Gastrocnemius medialis (tissue), 4 donors: ENCODE data around the gene SGSM2. TPM values are rescaled to one million over a fixed set of nuclear protein-coding genes. Genes with fewer than 3 reads are reported as not detected.

Source experiments
- ATAC-seq, 2 donors: fragments of 150-250 bp; one replicate each; pipeline ENCODE4 v1.9.1; 2016
- DNase-seq, 2 donors: peaks; one replicate each; pipeline ENCODE4 v3.0.0-alpha.2; 2019
- H3K27ac ChIP-seq, 4 donors: fragments of 200-600 bp; sonication (generic); 1 replicate in 1 of 4; 2 replicates in 3 of 4; pipeline ENCODE4 v1.5.1; 2016 to 2018; ENCODE audit warnings: mild to moderate bottlenecking in 2 of 4, moderate library complexity in 1 of 4
- H3K27me3 ChIP-seq, 3 donors: fragments of 200-600 bp; sonication (generic) in 2 of 3; 1 replicate in 1 of 3; 2 replicates in 2 of 3; pipeline versions ENCODE4 v1.5.1 to v1.6.0; 2016 to 2019; ENCODE audit warnings: mild to moderate bottlenecking in 1 of 3, moderate library complexity in 1 of 3
- H3K36me3 ChIP-seq, 2 donors: fragments of 200-600 bp; sonication (generic) in 1 of 2; one replicate each; pipeline ENCODE4 v1.5.1; 2017 to 2018
- H3K4me1 ChIP-seq, 2 donors: fragments of 200-600 bp; sonication (generic) in 1 of 2; one replicate each; pipeline ENCODE4 v1.5.1; 2016 to 2017; ENCODE audit warnings: mild to moderate bottlenecking in 2 of 2
- H3K4me3 ChIP-seq, 4 donors: fragments of 200-600 bp; sonication (generic) in 3 of 4; 1 replicate in 1 of 4; 2 replicates in 3 of 4; pipeline ENCODE4 v1.5.1; 2016 to 2019; ENCODE audit warnings: mild to moderate bottlenecking in 2 of 4
- H3K9me3 ChIP-seq, 3 donors: fragments of 200-600 bp; sonication (generic) in 2 of 3; 1 replicate in 1 of 3; 2 replicates in 2 of 3; pipeline ENCODE4 v1.5.1; 2016 to 2019
- CTCF ChIP-seq, 5 experiments: fragments of 450-650 bp in 3 of 5; fragments of 200-600 bp in 2 of 5; sonication (generic) in 2 of 5; IDR thresholded peaks in 4 of 5; conservative IDR thresholded peaks in 1 of 5; 1 replicate in 4 of 5; 2 replicates in 1 of 5; pipeline ENCODE4 v1.5.1; 2016 to 2019; ENCODE audit warnings: antibody characterized with exemption in 5 of 5, mild to moderate bottlenecking in 3 of 5, moderate library complexity in 3 of 5
- POLR2A ChIP-seq, 2 donors: fragments of 450-650 bp; IDR thresholded peaks; one replicate each; pipeline ENCODE4 v1.6.1; 2017; ENCODE audit warnings: antibody characterized with exemption in 2 of 2, mild to moderate bottlenecking in 2 of 2, moderate library complexity in 2 of 2
- in situ Hi-C, 4 donors: fragments of 200-750 bp; cut with MboI; loops; one replicate each; pipeline versions ENCODE4 v1.15.0 to v1.8.0; 2017; ENCODE audit warnings: low sequenced_read_pairs in 4 of 4
- intact Hi-C: fragments of 100-400 bp; cut with DNase I; formaldehyde crosslinking; loops from one replicate; pipeline ENCODE4 v1.15.1; 2023; ENCODE audit warnings: low total_unique reads
- total RNA-seq, 4 donors: library from RNA; depleted of rRNA; stranded (reverse); fragments of >200 nt; gene quantifications; one replicate each; pipeline versions ENCODE4 v1.1.0 to v1.2.3, GENCODE V29; 2016

Gene SGSM2
- total RNA-seq, 4 donors from 2014 or later, result 6.1 to 20.1 (median 9.6) TPM

- in situ Hi-C loops (loop anchor here in 3 of 4 donors (5.0 to 25.0 kb wide), 3 partner anchors 36 to 294 kb away; partner anchors contain the start of gene CLUH (in 1 of the 3)), intact Hi-C loops (loop anchor here (10.0 kb wide), 1 partner anchor 54 kb away; no protein-coding TSS in a partner anchor)
- Histone ChIP-seq H3K4me3 (no peak overlapping the region), H3K9me3 (no peaks in the 10 kb centered on the region), H3K27ac (peak overlapping the region; percentile 54 to 81 (median 74)), H3K36me3 (peaks cover 0 to 17% of the 10 kb centered on the region in 2 donors), H3K4me1 (peaks cover 16 to 19% of the 10 kb centered on the region in 2 donors), H3K27me3 (no peaks in the 10 kb centered on the region)
- no peak for TF ChIP-seq POLR2A (IDR thresholded peaks at IDR 0.05)
- no peak for TF ChIP-seq CTCF (IDR thresholded peaks at IDR 0.05 in 4 of 5, conservative IDR thresholded peaks at IDR 0.05 in 1 of 5)
- DNase-seq, result peak in 1 of 2 donors; percentile 76
- peak; percentile 48 to 78 for ATAC-seq
These were observed 81.3 kb downstream of the SGSM2 start for GRCh38 chr17:2418572-2418971.

GRCh38 chr17:2419486-2419885 lies 82.2 kb downstream of the SGSM2 start:
- H3K36me3 ChIP-seq, result peaks cover 0 to 17% of the 10 kb centered on the region in 2 donors
- ATAC-seq (no peak), DNase-seq (no peak)
- H3K27me3 ChIP-seq, result no peaks in the 10 kb centered on the region
- TF ChIP-seq POLR2A (IDR thresholded peaks at IDR 0.05) (no peak), CTCF (IDR thresholded peaks at IDR 0.05 in 4 of 5, conservative IDR thresholded peaks at IDR 0.05 in 1 of 5) (no peak)
- H3K4me3 ChIP-seq, result no peak overlapping the region
- intact Hi-C loops (loop anchor here (10.0 kb wide), 1 partner anchor 55 kb away; no protein-coding TSS in a partner anchor), in situ Hi-C loops (loop anchor here in 3 of 4 donors (5.0 to 25.0 kb wide), 3 partner anchors 37 to 293 kb away; partner anchors contain the start of gene CLUH (in 1 of the 3))
- H3K4me1 ChIP-seq, result peaks cover 16 to 19% of the 10 kb centered on the region in 2 donors
- H3K9me3 ChIP-seq, result no peaks in the 10 kb centered on the region
- peak overlapping the region; percentile 54 to 81 (median 74) for H3K27ac ChIP-seq

- DNase-seq (no peak), ATAC-seq (no peak)
- TF ChIP-seq POLR2A (IDR thresholded peaks at IDR 0.05) (no peak), CTCF (IDR thresholded peaks at IDR 0.05 in 4 of 5, conservative IDR thresholded peaks at IDR 0.05 in 1 of 5) (no peak)
- peaks cover 16 to 19% of the 10 kb centered on the region in 2 donors for H3K4me1 ChIP-seq
- H3K4me3 ChIP-seq, result no peak overlapping the region
- H3K36me3 ChIP-seq, result peaks cover 0 to 17% of the 10 kb centered on the region in 2 donors
- intact Hi-C loops (no loop called here), in situ Hi-C loops (loop anchor here in 1 of 4 donors (25.0 kb wide), 1 partner anchor 292 kb away; the partner anchor contains the start of gene CLUH)
- H3K27ac ChIP-seq, result peak overlapping the region in 2 of 4 donors; percentile 16 to 81
- no peaks in the 10 kb centered on the region for H3K27me3 ChIP-seq
- no peaks in the 10 kb centered on the region for H3K9me3 ChIP-seq
These were observed 82.9 kb downstream of the SGSM2 start for GRCh38 chr17:2420176-2420575.

- peaks cover 9 to 14% of the 10 kb centered on the region in 2 donors for H3K4me1 ChIP-seq
- H3K36me3 ChIP-seq, result peaks cover 0 to 17% of the 10 kb centered on the region in 2 donors
- DNase-seq, result peak in 1 of 2 donors; percentile 51
- no peaks in the 10 kb centered on the region for H3K27me3 ChIP-seq
- in situ Hi-C loops, result loop anchor here in 1 of 4 donors (25.0 kb wide), 1 partner anchor 291 kb away; the partner anchor contains the start of gene CLUH
- H3K27ac ChIP-seq, result peak overlapping the region in 2 of 4 donors; percentile 3 to 43
- intact Hi-C loops, result no loop called here
- no peaks in the 10 kb centered on the region for H3K9me3 ChIP-seq
- H3K4me3 ChIP-seq, result no peak overlapping the region
- TF ChIP-seq CTCF (IDR thresholded peaks at IDR 0.05 in 4 of 5, conservative IDR thresholded peaks at IDR 0.05 in 1 of 5) (peak in 2 of 5 experiments; percentile 17 to 35), POLR2A (IDR thresholded peaks at IDR 0.05) (no peak)
- ATAC-seq, result peak in 1 of 2 donors; percentile 57
These were observed 84.2 kb downstream of the SGSM2 start for GRCh38 chr17:2421315-2422147.
